H9 (cell line): Measurements from ENCODE around the gene SPCS2. TPM values are rescaled to one million over a fixed set of nuclear protein-coding genes. Genes with fewer than 3 reads are reported as not detected.

ENCODE experiments used
- DNase-seq: peaks from one replicate; pipeline ENCODE4 v3.0.0-alpha.2; 2017
- H2AFZ ChIP-seq: one replicate; pipeline ENCODE4 v1.6.1; 2013; ENCODE audit warnings: mild to moderate bottlenecking, low read length, control low read depth, moderate library complexity
- H2AK5ac ChIP-seq: 2 replicates; pipeline ENCODE4 v1.6.1; 2013; ENCODE audit warnings: low read length, control low read depth, mixed read lengths; ENCODE audit not compliant: insufficient read length
- H2BK120ac ChIP-seq: one replicate; pipeline ENCODE4 v1.6.1; 2013; ENCODE audit warnings: low read depth, mild to moderate bottlenecking, low read length, control low read depth, inconsistent platforms; ENCODE audit not compliant: poor library complexity, severe bottlenecking
- H2BK12ac ChIP-seq: 2 replicates; pipeline ENCODE4 v1.6.1; 2013; ENCODE audit warnings: low read length, control low read depth, mixed read lengths, low read depth; ENCODE audit not compliant: insufficient read length
- H2BK15ac ChIP-seq: 2 replicates; pipeline ENCODE4 v1.6.1; 2013; ENCODE audit warnings: low read depth, low read length, control low read depth
- H2BK20ac ChIP-seq: one replicate; pipeline ENCODE4 v1.6.1; 2013; ENCODE audit warnings: low read depth, mild to moderate bottlenecking, low read length, control low read depth, inconsistent platforms; ENCODE audit not compliant: poor library complexity, severe bottlenecking
- H2BK5ac ChIP-seq: 2 replicates; pipeline ENCODE4 v1.6.1; 2013; ENCODE audit warnings: low read length, control low read depth, mixed read lengths; ENCODE audit not compliant: insufficient read length
- H3K14ac ChIP-seq: 2 replicates; pipeline ENCODE4 v1.6.1; 2013; ENCODE audit warnings: low read length, control low read depth; ENCODE audit not compliant: insufficient read depth
- H3K18ac ChIP-seq: 2 replicates; pipeline ENCODE4 v1.6.1; 2013; ENCODE audit warnings: low read depth, mild to moderate bottlenecking, mixed read lengths, low read length, control low read depth; ENCODE audit not compliant: insufficient read length
- H3K23ac ChIP-seq: 2 replicates; pipeline ENCODE4 v1.6.1; 2013; ENCODE audit warnings: low read length, control low read depth, mixed read lengths, low read depth; ENCODE audit not compliant: insufficient read length
- H3K23me2 ChIP-seq: 2 replicates; pipeline ENCODE4 v1.6.1; 2013; ENCODE audit warnings: low read depth, mild to moderate bottlenecking, mixed read lengths, low read length, control low read depth; ENCODE audit not compliant: insufficient read length, poor library complexity, severe bottlenecking
- H3K27ac ChIP-seq: 2 replicates; pipeline ENCODE4 v1.5.1; 2013; ENCODE audit warnings: low read length, control low read depth, mixed read lengths, low read depth; ENCODE audit not compliant: insufficient read length
- H3K27me3 ChIP-seq: 2 replicates; pipeline ENCODE4 v1.6.1; 2013; ENCODE audit warnings: low read length, control low read depth, inconsistent platforms; ENCODE audit not compliant: insufficient read depth
- H3K4ac ChIP-seq: 2 replicates; pipeline ENCODE4 v1.6.1; 2013; ENCODE audit warnings: low read depth, mild to moderate bottlenecking, control low read depth, inconsistent platforms, low read length, moderate library complexity
- H3K4me1 ChIP-seq: 2 replicates; pipeline ENCODE4 v1.6.1; 2013; ENCODE audit warnings: low read length, control low read depth, inconsistent platforms; ENCODE audit not compliant: insufficient read depth
- H3K4me2 ChIP-seq: 2 replicates; pipeline ENCODE4 v1.6.1; 2013; ENCODE audit warnings: low read length, control low read depth, mixed read lengths; ENCODE audit not compliant: insufficient read length, insufficient read depth
- H3K56ac ChIP-seq: 2 replicates; pipeline ENCODE4 v1.6.1; 2013; ENCODE audit warnings: low read depth, mild to moderate bottlenecking, mixed read lengths, low read length, control low read depth; ENCODE audit not compliant: insufficient read length
- H3K79me1 ChIP-seq: 2 replicates; pipeline ENCODE4 v1.6.1; 2013; ENCODE audit warnings: low read depth, mild to moderate bottlenecking, moderate library complexity, low read length, control low read depth, inconsistent platforms; ENCODE audit not compliant: insufficient read depth, poor library complexity, severe bottlenecking
- H3K79me2 ChIP-seq: 2 replicates; pipeline ENCODE4 v1.6.1; 2013; ENCODE audit warnings: low read length, control low read depth, inconsistent platforms; ENCODE audit not compliant: insufficient read depth
- H3K9ac ChIP-seq: 2 replicates; pipeline ENCODE4 v1.6.1; 2013; ENCODE audit warnings: low read length, control low read depth, mixed read lengths; ENCODE audit not compliant: insufficient read length; ENCODE audit errors: extremely low read depth
- H3K9me3 ChIP-seq: one replicate; pipeline ENCODE4 v1.6.1; 2013; ENCODE audit warnings: low read depth, low read length, inconsistent platforms; ENCODE audit not compliant: control insufficient read depth
- H3T11ph ChIP-seq: one replicate; pipeline ENCODE4 v1.6.1; 2013; ENCODE audit warnings: mild to moderate bottlenecking, low read length, control low read depth, inconsistent platforms
- H4K20me1 ChIP-seq: one replicate; pipeline ENCODE4 v1.6.1; 2013; ENCODE audit not compliant: control insufficient read depth, insufficient read length, insufficient read depth
- H4K5ac ChIP-seq: 2 replicates; pipeline ENCODE4 v1.6.1; 2013; ENCODE audit warnings: low read depth, mild to moderate bottlenecking, mixed read lengths, low read length, control low read depth; ENCODE audit not compliant: insufficient read length
- H4K8ac ChIP-seq: replicated peaks from 2 replicates; pipeline ENCODE4 v1.6.1; 2013; ENCODE audit warnings: low read length, control low read depth, mixed read lengths, low read depth; ENCODE audit not compliant: insufficient read length
- H4K91ac ChIP-seq: 2 replicates; pipeline ENCODE4 v1.6.1; 2013; ENCODE audit warnings: low read depth, mild to moderate bottlenecking, moderate library complexity, mixed read lengths, low read length, control low read depth; ENCODE audit not compliant: insufficient read length
- H3K27ac Mint-ChIP-seq, 3 experiments: 2 replicates in 2 of 3; 3 replicates in 1 of 3; pipeline ENCODE4 v1.8.0; 2020 to 2021; ENCODE audit warnings: mixed read lengths in 3 of 3, mild to moderate bottlenecking in 1 of 3, moderate library complexity in 1 of 3
- H3K27me3 Mint-ChIP-seq: 2 replicates; pipeline ENCODE4 v1.8.0; 2021; ENCODE audit warnings: low read depth, mild to moderate bottlenecking, moderate library complexity, mixed read lengths
- H3K36me3 Mint-ChIP-seq, 3 experiments: 2 replicates in 2 of 3; 3 replicates in 1 of 3; pipeline ENCODE4 v1.8.0; 2020 to 2021; ENCODE audit warnings: low read depth in 3 of 3, mixed read lengths in 3 of 3; ENCODE audit not compliant: insufficient read depth in 1 of 3
- H3K4me1 Mint-ChIP-seq, 2 experiments: 2 replicates each; pipeline ENCODE4 v1.8.0; 2020; ENCODE audit warnings: mixed read lengths in 2 of 2
- H3K4me3 Mint-ChIP-seq, 2 experiments: 2 replicates in 1 of 2; 3 replicates in 1 of 2; pipeline ENCODE4 v1.8.0; 2020 to 2021; ENCODE audit warnings: mild to moderate bottlenecking in 2 of 2, mixed read lengths in 2 of 2, moderate library complexity in 1 of 2
- H3K9me3 Mint-ChIP-seq, 2 experiments: 2 replicates in 1 of 2; 3 replicates in 1 of 2; pipeline ENCODE4 v1.8.0; 2020; ENCODE audit warnings: mild to moderate bottlenecking in 2 of 2, mixed read lengths in 2 of 2, moderate library complexity in 1 of 2
- WGBS: extraction: QIAGEN DNeasy Blood & Tissue Kit; methylation state at CpG from one replicate; pipeline ENCODE4 v1.1.7; 2013; ENCODE audit warnings: missing lambda C conversion rate, low lambda C conversion rate, mixed read lengths; ENCODE audit not compliant: insufficient read length; ENCODE audit errors: extremely low coverage; 5-methylcytosine and 5-hydroxymethylcytosine counted together
- total RNA-seq: library from RNA; stranded (reverse); gene quantifications from 2 replicates; pipeline ENCODE4 v1.2.1, GENCODE V29; 2021
- TF ChIP-seq, protein P1 (sequence below): fragments of 200-600 bp; sonication (generic); conservative IDR thresholded peaks from 3 replicates; pipeline ENCODE4 v1.8.0; 2021; ENCODE audit warnings: antibody characterized with exemption, mild to moderate bottlenecking

The SPCS2 gene
- total RNA-seq, 1 experiment from 2014 or later: 144 TPM

GRCh38 chr11:74984730-74985129 is 35.7 kb downstream of the SPCS2 start:
- no peak for DNase-seq
- Histone ChIP-seq H2BK12ac (no peak overlapping the region), H3K23ac (no peak overlapping the region), H2BK20ac (no peak overlapping the region), H3K14ac (no peak overlapping the region), H2BK5ac (no peak overlapping the region), H3K18ac (no peak overlapping the region), H3K9me3 (no peaks in the 10 kb centered on the region), H4K5ac (no peak overlapping the region), H4K20me1 (no peaks in the 10 kb centered on the region), H2BK120ac (no peak overlapping the region), H3K4me1 (no peaks in the 10 kb centered on the region), H4K8ac (no peak overlapping the region), H4K91ac (no peak overlapping the region), H3K4ac (no peak overlapping the region), H3K23me2 (peaks cover 8% of the 10 kb centered on the region), H2AFZ (no peak overlapping the region), H2AK5ac (no peak overlapping the region), H3K9ac (no peak overlapping the region), H3K79me1 (no peaks in the 10 kb centered on the region), H3K27me3 (no peaks in the 10 kb centered on the region), H3K56ac (no peak overlapping the region), H3K4me2 (no peak overlapping the region), H2BK15ac (no peak overlapping the region), H3K79me2 (no peaks in the 10 kb centered on the region), H3T11ph (no peak overlapping the region), H3K27ac (no peak overlapping the region)
- no peaks in the 10 kb centered on the region for H3K27me3 Mint-ChIP-seq
- H3K4me3 Mint-ChIP-seq: no peak overlapping the region
- peaks cover 5 to 6% of the 10 kb centered on the region in 2 experiments for H3K4me1 Mint-ChIP-seq
- TF ChIP-seq, protein P1, sequence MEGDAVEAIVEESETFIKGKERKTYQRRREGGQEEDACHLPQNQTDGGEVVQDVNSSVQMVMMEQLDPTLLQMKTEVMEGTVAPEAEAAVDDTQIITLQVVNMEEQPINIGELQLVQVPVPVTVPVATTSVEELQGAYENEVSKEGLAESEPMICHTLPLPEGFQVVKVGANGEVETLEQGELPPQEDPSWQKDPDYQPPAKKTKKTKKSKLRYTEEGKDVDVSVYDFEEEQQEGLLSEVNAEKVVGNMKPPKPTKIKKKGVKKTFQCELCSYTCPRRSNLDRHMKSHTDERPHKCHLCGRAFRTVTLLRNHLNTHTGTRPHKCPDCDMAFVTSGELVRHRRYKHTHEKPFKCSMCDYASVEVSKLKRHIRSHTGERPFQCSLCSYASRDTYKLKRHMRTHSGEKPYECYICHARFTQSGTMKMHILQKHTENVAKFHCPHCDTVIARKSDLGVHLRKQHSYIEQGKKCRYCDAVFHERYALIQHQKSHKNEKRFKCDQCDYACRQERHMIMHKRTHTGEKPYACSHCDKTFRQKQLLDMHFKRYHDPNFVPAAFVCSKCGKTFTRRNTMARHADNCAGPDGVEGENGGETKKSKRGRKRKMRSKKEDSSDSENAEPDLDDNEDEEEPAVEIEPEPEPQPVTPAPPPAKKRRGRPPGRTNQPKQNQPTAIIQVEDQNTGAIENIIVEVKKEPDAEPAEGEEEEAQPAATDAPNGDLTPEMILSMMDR: no peak
- no peaks in the 10 kb centered on the region for H3K9me3 Mint-ChIP-seq
- WGBS: no CpG with 5 or more reads among the region's 2 CpGs
- peak overlapping the region in 1 of 3 experiments; percentile 7; a peak in 2 of 7 replicates for H3K27ac Mint-ChIP-seq
- H3K36me3 Mint-ChIP-seq: peaks cover 0 to 5% (median 4%) of the 10 kb centered on the region in 3 experiments; a peak in 2 of 7 replicates
